CD4-positive, CD25-positive, alpha-beta regulatory T cell (primary cell): ENCODE results near the gene MGAT5. TPM values are rescaled to one million over a fixed set of nuclear protein-coding genes. Genes with fewer than 3 reads are reported as not detected.

Experiments used
- ATAC-seq, 2 donors: fragments of 150-1000 bp; cut with Tn5 transposase; one replicate each; pipeline ENCODE4 v1.10.0; 2021; ENCODE audit warnings: low read depth in 2 of 2, moderate number of reproducible peaks in 2 of 2, moderate library complexity in 1 of 2
- DNase-seq, 3 donors: peaks; one replicate each; pipeline versions ENCODE4 v3.0.0 to v3.0.0-alpha.2; 2012 to 2022; ENCODE audit warnings: mixed read lengths in 1 of 3
- H3K27ac ChIP-seq: one replicate; pipeline ENCODE4 v1.7.0; 2013; ENCODE audit warnings: mild to moderate bottlenecking, low read length; ENCODE audit not compliant: insufficient read depth, poor library complexity, severe bottlenecking
- H3K27me3 ChIP-seq: one replicate; pipeline ENCODE4 v1.7.0; 2013; ENCODE audit warnings: low read length; ENCODE audit not compliant: control insufficient read depth, insufficient read depth
- H3K36me3 ChIP-seq: one replicate; pipeline ENCODE4 v1.7.0; 2013; ENCODE audit warnings: mild to moderate bottlenecking, low read length, moderate library complexity; ENCODE audit not compliant: control insufficient read depth, insufficient read depth
- H3K4me1 ChIP-seq: 2 replicates; pipeline ENCODE4 v1.7.0; 2013; ENCODE audit warnings: mild to moderate bottlenecking, low read length; ENCODE audit not compliant: insufficient read depth, control insufficient read depth, poor library complexity, severe bottlenecking
- H3K4me3 ChIP-seq: one replicate; pipeline ENCODE4 v1.7.0; 2013; ENCODE audit warnings: low read depth, mild to moderate bottlenecking, low read length, moderate library complexity
- H3K9me3 ChIP-seq, 2 experiments: 1 replicate in 1 of 2; 2 replicates in 1 of 2; pipeline ENCODE4 v1.7.0; 2013; ENCODE audit warnings: low read length in 2 of 2, mild to moderate bottlenecking in 1 of 2, moderate library complexity in 1 of 2; ENCODE audit not compliant: control insufficient read depth in 2 of 2
- H3K27ac Mint-ChIP-seq, 3 donors: one replicate each; pipeline ENCODE4 v1.8.0; 2020 to 2022; ENCODE audit warnings: mild to moderate bottlenecking in 3 of 3, mixed read lengths in 3 of 3, moderate library complexity in 2 of 3
- H3K27me3 Mint-ChIP-seq: one replicate; pipeline ENCODE4 v1.8.0; 2022; ENCODE audit warnings: mild to moderate bottlenecking, mixed read lengths
- H3K36me3 Mint-ChIP-seq: one replicate; pipeline ENCODE4 v1.8.0; 2020; ENCODE audit warnings: mixed read lengths
- H3K4me1 Mint-ChIP-seq, 4 donors: one replicate each; pipeline ENCODE4 v1.8.0; 2020 to 2022; ENCODE audit warnings: mixed read lengths in 4 of 4, mild to moderate bottlenecking in 1 of 4
- H3K4me3 Mint-ChIP-seq, 4 donors: one replicate each; pipeline ENCODE4 v1.8.0; 2020 to 2022; ENCODE audit warnings: mild to moderate bottlenecking in 4 of 4, mixed read lengths in 4 of 4, moderate library complexity in 3 of 4
- H3K9me3 Mint-ChIP-seq, 7 donors: one replicate each; pipeline ENCODE4 v1.8.0; 2020 to 2022; ENCODE audit warnings: mixed read lengths in 7 of 7, mild to moderate bottlenecking in 3 of 7, moderate library complexity in 2 of 7
- polyA plus RNA-seq, 4 donors: library from polyadenylated mRNA; unstranded; fragments of 300-500 nt; fragmentation: Illumina TruSeq; gene quantifications; one replicate each; pipeline ENCODE4 v1.2.3, GENCODE V29; 2021
- total RNA-seq: library from RNA; stranded (reverse); gene quantifications from one replicate; pipeline ENCODE4 v1.2.3, GENCODE V29; 2022

Gene MGAT5
- total and polyA plus RNA-seq, 5 donors from 2014 or later: 3.6 to 68.8 (median 6.9) TPM

- peaks cover 5 to 21% (median 11%) of the 10 kb centered on the region in 4 donors for H3K4me1 Mint-ChIP-seq
- H3K27me3 ChIP-seq: no peaks in the 10 kb centered on the region
- no peak for DNase-seq
- H3K4me1 ChIP-seq: no peaks in the 10 kb centered on the region
- ATAC-seq: no peak
- H3K36me3 ChIP-seq: peaks cover 49% of the 10 kb centered on the region
- H3K27me3 Mint-ChIP-seq: no peaks in the 10 kb centered on the region
- H3K9me3 Mint-ChIP-seq: no peaks in the 10 kb centered on the region
- no peak overlapping the region for H3K4me3 ChIP-seq
- peak overlapping the region in 1 of 3 donors; percentile 32 for H3K27ac Mint-ChIP-seq
- no peak overlapping the region for H3K27ac ChIP-seq
- peaks cover 55% of the 10 kb centered on the region for H3K36me3 Mint-ChIP-seq
- H3K9me3 ChIP-seq: no peaks in the 10 kb centered on the region
- H3K4me3 Mint-ChIP-seq: no peak overlapping the region
These were observed 108.3 kb downstream of the MGAT5 start for GRCh38 chr2:134362152-134362668.

DNA sequence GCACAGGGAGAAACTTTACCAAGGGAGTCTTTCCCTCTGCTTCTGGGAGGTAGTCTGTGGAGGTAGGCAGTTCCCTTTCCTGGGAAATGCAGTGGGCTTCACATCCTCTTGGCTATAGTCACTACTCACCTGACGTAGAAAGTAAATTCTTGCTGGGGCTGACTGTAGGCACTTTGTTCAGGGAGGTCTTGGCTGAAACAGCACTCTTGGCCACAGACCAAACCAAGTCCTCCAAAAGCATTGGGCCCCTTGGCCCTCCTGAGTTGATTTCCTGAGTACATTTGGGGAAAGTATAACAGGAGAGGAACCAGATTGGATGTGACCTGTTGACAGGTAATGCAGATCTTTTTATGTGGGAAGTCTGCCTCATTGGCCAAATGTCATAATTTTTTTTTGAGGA, 108.9 kb downstream of the MGAT5 start:
- ATAC-seq: no peak
- Histone ChIP-seq H3K36me3 (peaks cover 49% of the 10 kb centered on the region), H3K27me3 (no peaks in the 10 kb centered on the region), H3K9me3 (no peaks in the 10 kb centered on the region), H3K4me1 (no peaks in the 10 kb centered on the region), H3K27ac (no peak overlapping the region), H3K4me3 (no peak overlapping the region)
- no peaks in the 10 kb centered on the region for H3K27me3 Mint-ChIP-seq
- no peak for DNase-seq
- peaks cover 57% of the 10 kb centered on the region for H3K36me3 Mint-ChIP-seq
- H3K27ac Mint-ChIP-seq: no peak overlapping the region
- H3K4me3 Mint-ChIP-seq: no peak overlapping the region
- H3K9me3 Mint-ChIP-seq: no peaks in the 10 kb centered on the region
- peaks cover 9 to 25% (median 15%) of the 10 kb centered on the region in 4 donors for H3K4me1 Mint-ChIP-seq

- ATAC-seq (no peak), DNase-seq (no peak)
- H3K4me3 ChIP-seq: no peak overlapping the region
- no peaks in the 10 kb centered on the region for H3K27me3 ChIP-seq
- Mint-ChIP-seq H3K27me3 (no peaks in the 10 kb centered on the region), H3K36me3 (peaks cover 55% of the 10 kb centered on the region), H3K27ac (peak overlapping the region in 1 of 3 donors; percentile 13), H3K4me1 (peaks cover 10 to 39% (median 23%) of the 10 kb centered on the region in 4 donors), H3K4me3 (no peak overlapping the region), H3K9me3 (no peaks in the 10 kb centered on the region)
- no peak overlapping the region for H3K27ac ChIP-seq
- peaks cover 50% of the 10 kb centered on the region for H3K36me3 ChIP-seq
- no peaks in the 10 kb centered on the region for H3K9me3 ChIP-seq
- peaks cover 5% of the 10 kb centered on the region for H3K4me1 ChIP-seq
These were observed 111.5 kb downstream of the MGAT5 start for GRCh38 chr2:134365356-134365755.

GRCh38 chr2:134366359-134366758, 112.5 kb downstream of the MGAT5 start:
- H3K36me3 ChIP-seq: peaks cover 44% of the 10 kb centered on the region
- H3K27me3 ChIP-seq: no peaks in the 10 kb centered on the region
- DNase-seq (no peak), ATAC-seq (no peak)
- no peaks in the 10 kb centered on the region for H3K9me3 Mint-ChIP-seq
- no peaks in the 10 kb centered on the region for H3K9me3 ChIP-seq
- peaks cover 54% of the 10 kb centered on the region for H3K36me3 Mint-ChIP-seq
- no peak overlapping the region for H3K27ac ChIP-seq
- H3K4me1 ChIP-seq: peaks cover 5% of the 10 kb centered on the region
- no peak overlapping the region for H3K27ac Mint-ChIP-seq
- H3K4me3 ChIP-seq: no peak overlapping the region
- no peak overlapping the region for H3K4me3 Mint-ChIP-seq
- peaks cover 10 to 39% (median 24%) of the 10 kb centered on the region in 4 donors for H3K4me1 Mint-ChIP-seq
- H3K27me3 Mint-ChIP-seq: no peaks in the 10 kb centered on the region

DNA sequence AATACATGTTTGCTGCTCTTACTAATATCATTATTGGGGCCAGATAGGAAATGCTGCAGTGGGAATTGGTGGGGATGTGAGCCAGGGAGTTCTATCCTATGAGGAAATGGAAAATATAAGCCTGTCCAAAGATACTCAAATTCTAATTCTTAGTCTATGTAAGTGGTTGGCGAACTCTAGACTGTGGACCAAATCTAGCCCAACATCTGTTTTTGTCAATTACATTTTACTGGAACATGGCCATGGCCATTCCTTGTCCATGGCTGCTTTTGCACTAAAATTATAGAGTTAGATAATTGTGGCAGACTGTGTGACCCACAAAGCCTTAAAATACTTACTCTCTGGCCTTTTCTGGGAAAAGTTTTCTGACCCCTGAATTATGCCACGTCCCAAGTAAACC, 113.3 kb downstream of the MGAT5 start:
- H3K4me1 Mint-ChIP-seq: peaks cover 10 to 39% (median 24%) of the 10 kb centered on the region in 4 donors
- peak overlapping the region in 1 of 4 donors; percentile 25 for H3K4me3 Mint-ChIP-seq
- Histone ChIP-seq H3K9me3 (no peaks in the 10 kb centered on the region), H3K27ac (no peak overlapping the region), H3K4me1 (peaks cover 5% of the 10 kb centered on the region), H3K27me3 (no peaks in the 10 kb centered on the region), H3K36me3 (peaks cover 40% of the 10 kb centered on the region), H3K4me3 (no peak overlapping the region)
- no peak for ATAC-seq
- peak overlapping the region in 1 of 3 donors; percentile 48 for H3K27ac Mint-ChIP-seq
- no peak for DNase-seq
- peaks cover 48% of the 10 kb centered on the region for H3K36me3 Mint-ChIP-seq
- H3K9me3 Mint-ChIP-seq: no peaks in the 10 kb centered on the region
- no peaks in the 10 kb centered on the region for H3K27me3 Mint-ChIP-seq

DNA sequence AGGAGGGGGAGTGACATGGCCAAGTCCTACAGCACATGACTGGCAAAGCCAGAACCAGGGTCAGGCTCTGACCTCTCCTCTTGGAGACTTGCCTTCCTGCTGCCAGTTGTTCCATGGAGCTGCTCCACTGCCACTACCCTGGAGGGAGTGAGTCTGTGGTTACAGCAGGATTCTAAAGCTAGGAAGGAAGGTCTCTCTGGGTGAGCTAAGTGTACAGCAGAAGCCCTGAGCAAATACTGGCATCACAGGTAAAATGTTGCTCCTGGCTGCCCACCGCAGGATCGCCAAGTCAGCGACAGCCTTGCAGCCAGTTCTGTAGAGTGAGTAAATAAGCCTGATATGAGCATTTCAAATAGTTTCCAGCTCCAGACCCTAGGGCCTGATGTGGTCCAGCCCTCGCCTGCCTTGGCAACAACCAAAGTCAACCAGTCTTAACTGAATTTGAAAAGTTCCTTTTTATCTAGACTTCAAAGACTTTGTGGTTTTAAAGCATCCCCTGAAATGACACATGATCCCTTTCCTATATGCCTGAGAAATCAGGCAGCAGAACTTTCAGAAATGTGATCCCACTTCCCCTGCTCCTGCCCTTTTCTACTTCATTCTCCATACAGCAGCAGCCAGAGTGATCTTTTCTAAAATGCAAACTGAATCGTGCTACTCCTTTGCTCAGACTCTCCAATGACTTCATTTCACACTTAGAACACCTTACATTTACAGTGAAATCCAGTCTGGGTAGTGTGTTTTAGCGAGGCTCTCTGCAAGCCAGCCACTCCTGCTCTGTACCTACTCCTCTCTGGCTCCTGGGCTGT, 114.3 kb downstream of the MGAT5 start:
- peaks cover 10 to 36% (median 23%) of the 10 kb centered on the region in 4 donors for H3K4me1 Mint-ChIP-seq
- Histone ChIP-seq H3K4me3 (no peak overlapping the region), H3K9me3 (no peaks in the 10 kb centered on the region), H3K27me3 (no peaks in the 10 kb centered on the region), H3K27ac (no peak overlapping the region), H3K4me1 (peaks cover 5% of the 10 kb centered on the region), H3K36me3 (peaks cover 33% of the 10 kb centered on the region)
- no peaks in the 10 kb centered on the region for H3K9me3 Mint-ChIP-seq
- H3K36me3 Mint-ChIP-seq: peaks cover 41% of the 10 kb centered on the region
- DNase-seq (no peak), ATAC-seq (no peak)
- peak overlapping the region in 1 of 3 donors; percentile 48 for H3K27ac Mint-ChIP-seq
- no peak overlapping the region for H3K4me3 Mint-ChIP-seq
- H3K27me3 Mint-ChIP-seq: no peaks in the 10 kb centered on the region

DNA sequence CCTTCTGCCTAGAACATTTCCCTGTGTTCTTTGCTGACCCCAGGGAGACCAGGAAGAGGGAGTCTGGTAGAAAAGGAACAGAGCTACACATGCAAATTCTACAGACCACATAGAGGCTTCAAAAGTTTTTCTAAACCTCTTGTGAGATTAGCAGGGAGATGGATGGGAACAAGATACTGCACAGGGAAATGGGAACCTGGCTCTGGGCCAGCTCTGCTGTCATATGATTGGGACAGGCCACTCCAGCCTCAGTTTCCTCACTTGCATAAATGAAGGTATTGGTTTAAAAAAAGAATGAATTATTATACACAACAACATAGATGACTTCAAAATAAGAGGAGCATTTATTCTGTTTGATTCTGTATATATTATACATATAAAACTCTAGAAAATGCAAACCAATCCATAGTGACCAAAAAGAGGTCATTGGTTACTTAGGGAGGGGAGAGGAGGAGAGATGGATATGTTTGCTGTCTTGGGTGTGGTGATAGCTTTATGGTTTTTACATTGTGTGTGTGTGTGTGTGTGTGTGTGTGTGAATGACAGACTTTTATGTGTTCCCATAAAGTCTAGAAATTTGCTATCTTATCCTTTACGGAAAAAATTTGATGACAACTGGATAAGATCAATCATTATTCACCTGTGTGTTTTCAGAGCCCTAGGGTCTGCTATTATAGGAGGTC, 115.5 kb downstream of the MGAT5 start:
- H3K27me3 Mint-ChIP-seq: no peaks in the 10 kb centered on the region
- no peak overlapping the region for H3K4me3 Mint-ChIP-seq
- H3K9me3 ChIP-seq: no peaks in the 10 kb centered on the region
- peaks cover 38% of the 10 kb centered on the region for H3K36me3 ChIP-seq
- H3K4me3 ChIP-seq: no peak overlapping the region
- H3K4me1 ChIP-seq: peaks cover 5% of the 10 kb centered on the region
- peak overlapping the region in 1 of 3 donors; percentile 24 for H3K27ac Mint-ChIP-seq
- H3K4me1 Mint-ChIP-seq: peaks cover 10 to 36% (median 23%) of the 10 kb centered on the region in 4 donors
- peaks cover 38% of the 10 kb centered on the region for H3K36me3 Mint-ChIP-seq
- no peaks in the 10 kb centered on the region for H3K9me3 Mint-ChIP-seq
- H3K27ac ChIP-seq: no peak overlapping the region
- ATAC-seq (no peak), DNase-seq (no peak)
- no peaks in the 10 kb centered on the region for H3K27me3 ChIP-seq
